ENCODE results near the gene ANP32A. TPM values are rescaled to one million over a fixed set of nuclear protein-coding genes. Genes with fewer than 3 reads are reported as not detected.
A peak's percentile ranks its signal among the peaks of the same experiment; 100 is the strongest.

ANP32A gene
- total RNA-seq, 1 donor from 2014 or later: 55.2 TPM

DNA sequence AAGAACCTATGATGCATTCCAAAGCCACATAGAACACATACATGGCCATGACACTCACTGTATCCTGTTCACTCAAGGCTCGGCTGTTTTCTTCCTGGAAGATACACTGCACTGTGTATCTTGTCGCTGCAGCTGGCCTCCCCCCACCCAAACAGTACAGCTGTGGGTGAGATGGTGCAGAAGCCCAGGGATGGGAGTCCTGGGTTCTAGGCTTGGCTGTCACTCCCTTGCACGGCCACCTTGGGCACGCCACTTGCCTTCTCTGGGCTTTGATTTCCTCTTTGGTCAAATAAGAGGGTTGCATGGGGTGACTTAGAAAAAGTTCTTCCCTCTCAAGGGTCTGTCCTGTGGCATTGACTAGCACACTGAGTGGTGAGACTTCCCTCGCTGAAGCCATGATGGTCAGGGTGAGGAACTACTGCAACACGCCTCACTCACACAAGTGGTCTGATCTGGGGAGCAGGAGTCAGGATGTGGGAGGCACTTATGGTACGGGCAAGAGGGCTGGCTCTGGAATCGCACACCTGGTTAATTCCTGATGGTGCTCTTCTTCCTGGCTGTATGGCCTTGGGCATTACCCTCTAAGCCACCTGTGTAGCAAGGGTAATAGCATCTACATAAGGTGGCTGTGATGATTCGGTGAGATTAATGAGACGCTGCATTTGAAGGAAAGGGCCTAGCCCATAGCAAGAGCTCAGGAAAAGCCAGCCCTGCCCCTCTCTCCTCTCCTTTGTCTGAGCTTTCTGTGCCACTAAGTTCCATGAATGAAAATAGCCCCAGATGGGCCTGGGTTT lies 44.0 kb downstream of the ANP32A start:
- no peak overlapping the region for H3K27ac ChIP-seq
- intact Hi-C loops (cut with DNase I): loop anchor here (5.0 kb wide), 1 partner anchor 41 kb away; no protein-coding TSS in a partner anchor
- H3K4me3 ChIP-seq: no peak overlapping the region
- DNase-seq (ENCODE audit: extremely low spot score in 2 of 2): peak; percentile 55 to 86
- H3K36me3 ChIP-seq: peaks cover 0 to 25% of the 10 kb centered on the region in 2 donors
- H3K27me3 ChIP-seq: no peaks in the 10 kb centered on the region
- no peaks in the 10 kb centered on the region for H3K9me3 ChIP-seq
- peaks cover 17% of the 10 kb centered on the region for H3K4me1 ChIP-seq
- TF ChIP-seq, protein P1, sequence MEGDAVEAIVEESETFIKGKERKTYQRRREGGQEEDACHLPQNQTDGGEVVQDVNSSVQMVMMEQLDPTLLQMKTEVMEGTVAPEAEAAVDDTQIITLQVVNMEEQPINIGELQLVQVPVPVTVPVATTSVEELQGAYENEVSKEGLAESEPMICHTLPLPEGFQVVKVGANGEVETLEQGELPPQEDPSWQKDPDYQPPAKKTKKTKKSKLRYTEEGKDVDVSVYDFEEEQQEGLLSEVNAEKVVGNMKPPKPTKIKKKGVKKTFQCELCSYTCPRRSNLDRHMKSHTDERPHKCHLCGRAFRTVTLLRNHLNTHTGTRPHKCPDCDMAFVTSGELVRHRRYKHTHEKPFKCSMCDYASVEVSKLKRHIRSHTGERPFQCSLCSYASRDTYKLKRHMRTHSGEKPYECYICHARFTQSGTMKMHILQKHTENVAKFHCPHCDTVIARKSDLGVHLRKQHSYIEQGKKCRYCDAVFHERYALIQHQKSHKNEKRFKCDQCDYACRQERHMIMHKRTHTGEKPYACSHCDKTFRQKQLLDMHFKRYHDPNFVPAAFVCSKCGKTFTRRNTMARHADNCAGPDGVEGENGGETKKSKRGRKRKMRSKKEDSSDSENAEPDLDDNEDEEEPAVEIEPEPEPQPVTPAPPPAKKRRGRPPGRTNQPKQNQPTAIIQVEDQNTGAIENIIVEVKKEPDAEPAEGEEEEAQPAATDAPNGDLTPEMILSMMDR (IDR thresholded peaks at IDR 0.05): no peak
- TF ChIP-seq POLR2AphosphoS5 (IDR thresholded peaks at IDR 0.05; ENCODE audit: insufficient read depth in 1 of 2, low read depth in 1 of 2) (no peak), POLR2A (IDR thresholded peaks at IDR 0.05) (no peak)

DNA sequence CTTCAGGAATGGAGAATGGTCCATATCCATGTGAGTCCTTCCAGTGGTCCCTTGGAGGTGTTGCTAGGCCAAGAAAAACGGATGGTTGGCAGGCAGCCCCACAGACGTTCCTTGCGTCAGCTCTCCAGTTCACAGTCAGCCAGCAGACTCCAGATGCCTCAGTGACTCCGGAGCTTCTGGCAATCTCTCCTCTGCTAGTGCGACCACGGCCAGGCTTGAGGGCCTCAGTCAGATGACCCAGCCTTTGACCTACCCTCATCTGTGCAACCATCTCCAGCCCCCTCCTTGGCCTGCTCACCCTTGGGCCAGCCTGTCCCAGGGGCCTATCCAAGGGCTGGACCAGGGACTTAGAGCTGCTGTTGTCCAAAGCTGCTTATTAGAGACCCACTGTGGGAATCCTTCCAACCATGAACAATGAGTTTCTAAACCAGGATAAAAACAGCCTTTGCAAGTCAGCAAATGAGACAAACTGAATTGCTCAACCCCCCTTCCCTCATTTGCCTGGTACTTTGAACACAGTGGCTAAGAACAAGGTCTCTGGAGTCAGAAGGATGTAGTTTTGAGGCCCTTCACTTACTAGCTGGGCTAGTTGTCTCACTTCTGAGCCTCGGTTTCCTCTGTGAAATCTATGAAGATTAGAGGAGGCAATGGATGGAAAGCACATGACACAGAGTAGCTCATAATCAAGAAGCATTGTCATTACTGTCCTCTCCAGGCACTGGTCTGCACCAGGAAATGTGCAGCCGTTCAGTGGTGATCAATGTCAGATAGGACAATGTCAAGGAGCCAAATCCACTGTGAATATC lies 44.8 kb downstream of the ANP32A start:
- H3K27ac ChIP-seq: peak overlapping the region; percentile 23
- TF ChIP-seq POLR2AphosphoS5 (IDR thresholded peaks at IDR 0.05; ENCODE audit: insufficient read depth in 1 of 2, low read depth in 1 of 2): peak in 1 of 2 donors; percentile 77
- TF ChIP-seq POLR2A (IDR thresholded peaks at IDR 0.05): no peak
- TF ChIP-seq, protein P1 (IDR thresholded peaks at IDR 0.05): no peak

DNA sequence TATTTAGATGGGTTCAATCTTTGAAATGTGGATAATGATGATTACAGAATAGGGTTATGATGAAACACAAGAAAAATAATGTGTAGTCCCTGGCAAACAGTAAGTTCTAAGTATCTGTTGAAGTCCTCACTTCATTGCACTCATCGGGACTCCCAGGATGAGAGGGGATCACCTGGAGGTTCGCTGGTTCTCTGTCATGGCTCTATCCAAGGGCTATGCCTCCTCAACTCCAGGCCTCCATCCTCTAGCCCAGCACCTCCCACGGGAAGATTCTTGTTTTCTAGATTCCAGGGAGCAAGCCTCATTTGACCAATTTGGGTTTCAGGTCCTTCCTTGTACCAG lies 45.5 kb downstream of the ANP32A start:
- Histone ChIP-seq H3K27ac (peak overlapping the region; percentile 23), H3K36me3 (peaks cover 0 to 18% of the 10 kb centered on the region in 2 donors), H3K27me3 (no peaks in the 10 kb centered on the region), H3K4me3 (no peak overlapping the region), H3K9me3 (no peaks in the 10 kb centered on the region), H3K4me1 (peaks cover 17% of the 10 kb centered on the region)
- DNase-seq (ENCODE audit: extremely low spot score in 2 of 2): no peak
- TF ChIP-seq, protein P1 (IDR thresholded peaks at IDR 0.05): no peak
- TF ChIP-seq POLR2AphosphoS5 (IDR thresholded peaks at IDR 0.05; ENCODE audit: insufficient read depth in 1 of 2, low read depth in 1 of 2) (no peak), POLR2A (IDR thresholded peaks at IDR 0.05) (no peak)
- intact Hi-C loops (cut with DNase I): loop anchor here (5.0 kb wide), 1 partner anchor 42 kb away; no protein-coding TSS in a partner anchor

More for the DNA sequence above, 44.8 kb downstream of the ANP32A start:
- Histone ChIP-seq H3K4me1 (peaks cover 17% of the 10 kb centered on the region), H3K9me3 (no peaks in the 10 kb centered on the region), H3K4me3 (no peak overlapping the region), H3K27me3 (no peaks in the 10 kb centered on the region), H3K36me3 (peaks cover 0 to 23% of the 10 kb centered on the region in 2 donors)
- intact Hi-C loops (cut with DNase I): loop anchor here (5.0 kb wide), 1 partner anchor 41 kb away; no protein-coding TSS in a partner anchor
- DNase-seq (ENCODE audit: extremely low spot score in 2 of 2): peak; percentile 94

DNA sequence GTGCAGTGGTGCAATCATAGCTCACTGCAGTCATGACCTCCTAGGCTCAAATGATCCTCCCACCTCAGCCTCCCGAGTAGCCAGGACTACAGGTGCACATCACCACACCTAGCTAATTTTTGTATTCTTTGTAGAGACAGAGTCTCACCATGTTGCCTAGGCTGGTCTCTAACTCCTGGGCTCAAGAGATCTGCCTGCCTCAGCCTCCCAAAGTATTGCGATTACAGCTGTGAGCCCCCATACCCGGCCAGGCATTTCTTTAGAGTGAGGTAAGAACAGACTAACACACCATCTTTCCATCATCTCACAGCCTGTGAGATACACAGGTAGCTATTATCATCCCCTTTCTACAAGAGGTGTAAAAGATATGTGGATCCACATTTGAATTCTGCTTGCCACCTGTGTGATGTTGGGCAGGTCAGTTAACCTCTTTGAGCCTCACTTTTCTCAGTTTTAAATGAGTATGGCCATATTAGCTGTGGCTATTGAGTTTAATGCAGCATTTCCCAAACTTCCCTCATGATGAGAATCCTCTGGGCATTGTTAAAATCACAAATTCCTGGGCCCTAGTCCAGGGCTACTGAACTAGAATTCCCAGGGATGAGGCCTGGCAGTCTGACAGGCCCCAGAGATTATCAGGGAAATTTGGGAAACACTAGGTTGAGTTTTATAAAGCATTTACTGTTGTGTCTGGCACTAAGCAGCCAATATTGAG lies 46.0 kb downstream of the ANP32A start:
- DNase-seq (ENCODE audit: extremely low spot score in 2 of 2): peak in 1 of 2 donors; percentile 81
- H3K4me1 ChIP-seq: peaks cover 17% of the 10 kb centered on the region
- H3K4me3 ChIP-seq: no peak overlapping the region
- H3K9me3 ChIP-seq: no peaks in the 10 kb centered on the region
- intact Hi-C loops (cut with DNase I): loop anchor here (5.0 kb wide), 1 partner anchor 43 kb away; no protein-coding TSS in a partner anchor
- TF ChIP-seq, protein P1 (IDR thresholded peaks at IDR 0.05): no peak
- no peak for TF ChIP-seq POLR2AphosphoS5 (IDR thresholded peaks at IDR 0.05; ENCODE audit: insufficient read depth in 1 of 2, low read depth in 1 of 2)
- no peak for TF ChIP-seq POLR2A (IDR thresholded peaks at IDR 0.05)
- H3K36me3 ChIP-seq: peaks cover 0 to 13% of the 10 kb centered on the region in 2 donors
- H3K27me3 ChIP-seq: no peaks in the 10 kb centered on the region
- peak overlapping the region; percentile 23 for H3K27ac ChIP-seq

All from vagina (tissue), 2 donors.